ENCODE measurements around the gene ENTHD1. TPM values are rescaled to one million over a fixed set of nuclear protein-coding genes. Genes with fewer than 3 reads are reported as not detected.

The ENTHD1 gene
- polyA plus RNA-seq, 4 donors: not detected

DNA sequence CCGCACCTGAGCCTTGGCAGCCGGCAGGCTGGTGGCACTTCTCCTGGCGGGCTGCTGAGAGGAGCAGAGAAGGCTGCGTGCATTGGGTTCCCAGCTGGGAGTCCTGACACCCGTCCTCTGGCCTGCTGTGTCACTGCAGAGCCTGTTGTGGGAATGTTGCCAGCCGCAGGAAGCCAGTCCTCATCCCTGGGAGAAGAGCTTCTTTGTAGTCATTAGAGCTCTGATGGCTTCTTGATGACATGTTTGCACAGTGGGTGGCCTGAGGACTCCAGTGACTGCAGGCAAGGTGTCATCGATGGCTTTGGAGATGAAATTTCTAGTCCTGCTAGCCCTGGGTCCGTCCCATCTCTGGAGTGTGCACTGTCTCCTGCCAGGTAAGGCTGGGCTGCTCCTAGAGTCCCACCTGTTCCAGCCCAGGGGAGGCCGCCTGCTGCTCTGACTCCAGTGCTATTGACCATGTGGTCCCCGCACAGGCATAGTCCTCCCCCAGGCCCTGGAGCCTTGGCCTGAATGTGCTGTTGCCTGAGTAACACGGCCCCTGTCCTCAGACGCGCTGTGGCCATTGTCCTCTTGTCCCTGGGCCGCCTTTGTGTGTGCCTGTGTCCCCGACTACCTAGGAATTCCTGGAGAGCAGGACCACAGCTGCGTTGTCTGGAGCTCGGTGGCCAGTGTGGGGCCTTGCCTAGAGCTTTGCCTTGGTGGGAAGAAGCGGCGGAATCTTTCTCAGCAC lies 193.8 kb downstream of the ENTHD1 start:
- DNase-seq (ENCODE audit: low read depth in 4 of 4, low spot score in 3 of 4): no peak

DNA sequence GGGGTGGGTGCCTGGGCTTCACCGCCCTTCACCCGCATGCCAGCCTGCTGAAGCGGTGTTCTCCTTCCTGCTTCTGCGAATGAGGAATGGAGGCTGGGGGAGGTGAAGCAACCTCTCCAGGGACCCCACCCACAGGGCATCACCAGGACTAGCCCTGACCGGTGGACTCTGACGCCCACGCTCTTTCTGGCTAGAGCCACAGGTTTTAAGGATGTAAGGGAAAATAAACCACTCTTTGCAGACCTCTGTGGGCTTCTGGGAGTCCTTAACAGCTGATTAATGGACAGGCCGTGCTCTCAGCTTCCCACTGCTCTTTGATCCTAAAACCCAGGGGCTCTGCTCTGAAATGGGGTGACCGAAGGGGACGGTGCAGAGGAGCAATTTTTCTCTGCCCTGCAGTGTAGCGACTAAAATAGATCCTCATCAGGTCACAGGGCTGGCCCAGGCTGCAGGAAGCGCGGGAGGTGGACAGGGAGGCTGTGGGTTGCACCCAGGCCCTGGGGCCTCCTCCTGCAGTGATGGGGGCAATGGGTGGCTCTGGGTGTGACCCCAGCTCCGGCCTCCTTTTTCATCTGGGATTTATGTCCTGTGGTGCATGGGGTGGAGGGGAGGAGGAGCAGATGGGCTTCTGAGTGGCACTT lies 195.7 kb downstream of the ENTHD1 start:
- no peak for DNase-seq (ENCODE audit: low read depth in 4 of 4, low spot score in 3 of 4)

DNA sequence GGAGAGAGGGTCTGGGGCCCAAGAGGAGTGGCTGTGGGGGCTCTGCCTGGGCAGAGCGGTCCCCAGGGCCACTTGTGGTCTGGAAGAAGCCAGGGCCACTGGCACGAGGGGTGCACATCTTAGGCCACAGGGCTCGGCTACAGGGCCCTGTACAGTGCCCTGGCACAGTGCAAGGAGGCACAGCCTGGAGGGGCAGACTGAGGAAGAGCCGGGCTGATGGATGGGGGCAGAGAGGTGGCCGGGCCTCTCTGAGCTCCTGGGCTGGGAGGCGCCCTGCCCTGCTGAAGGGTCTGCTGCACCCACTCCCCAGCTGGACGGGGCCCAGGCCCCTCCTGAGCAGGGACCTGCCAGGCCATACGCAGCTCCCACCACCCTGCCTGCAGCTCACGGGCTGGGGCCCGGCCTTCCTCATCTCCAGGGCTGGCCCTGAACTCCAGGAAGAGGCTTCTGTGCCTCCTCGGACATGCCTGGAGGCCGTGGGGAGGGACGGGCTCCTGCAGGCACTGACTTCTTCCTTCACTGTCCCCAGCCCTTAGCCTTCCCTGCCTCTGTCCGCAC lies 199.5 kb downstream of the ENTHD1 start:
- DNase-seq (ENCODE audit: low read depth in 4 of 4, low spot score in 3 of 4): no peak

Other genes starting within 250 kb of the ENTHD1 start
- gene GRAP2, start 7.3 kb upstream of the ENTHD1 start, polyA plus RNA-seq (ENCODE audit: insufficient read length in 4 of 4): 1 to 10 TPM in 1 of 4 donors, under 1 TPM in 3; 0.43 to 1.1 (median 0.62) TPM
- gene TMA7B, start 66.6 kb upstream of the ENTHD1 start, polyA plus RNA-seq (ENCODE audit: insufficient read length in 4 of 4): under 1 TPM in 2 of 4 donors, not detected in 2; 0.16 to 0.27 TPM
- 1 to 10 TPM in 3 of 4 donors, under 1 TPM in 1; 0.53 to 3.6 (median 1.9) TPM for gene FAM83F, start 101.2 kb upstream of the ENTHD1 start, polyA plus RNA-seq (ENCODE audit: insufficient read length in 4 of 4)